Brain microvascular endothelial cell (primary cell): ENCODE measurements around the gene ARMC6.

Experiments
- DNase-seq: peaks from one replicate; pipeline ENCODE4 v3.0.0-alpha.2; 2020
- H3K27ac ChIP-seq: fragments of 250-450 bp; sonication (Bioruptor Pico); 2 replicates; pipeline ENCODE4 v1.5.1; 2020; ENCODE audit warnings: mild to moderate bottlenecking, moderate library complexity
- H3K27me3 ChIP-seq: fragments of 250-450 bp; sonication (Bioruptor Pico); replicated peaks from 2 replicates; pipeline ENCODE4 v1.5.1; 2020; ENCODE audit warnings: mild to moderate bottlenecking
- H3K36me3 ChIP-seq: fragments of 250-450 bp; sonication (Bioruptor Pico); replicated peaks from 2 replicates; pipeline ENCODE4 v1.5.1; 2020; ENCODE audit warnings: mild to moderate bottlenecking
- H3K4me3 ChIP-seq: 2 replicates; pipeline ENCODE4 v1.5.1; 2011; ENCODE audit warnings: low read depth, mild to moderate bottlenecking, control low read depth, low read length, moderate library complexity
- CTCF ChIP-seq: IDR thresholded peaks from 2 replicates; pipeline ENCODE4 v1.5.1; 2011; ENCODE audit warnings: low read depth, mild to moderate bottlenecking, moderate library complexity, low read length, control low read depth, inconsistent platforms; ENCODE audit errors: missing control alignments
- in situ Hi-C: cut with HindIII; loops from 2 replicates; pipeline ENCODE4 v1.10.0; 2017; ENCODE audit warnings: low sequenced_read_pairs, low pct_ligation_motif_present

ARMC6 gene

GRCh38 chr19:19033426-19034203, at the start of gene ARMC6, which contains the start of gene SUGP2:
Gene ARMC6 (plus strand): TSS chr19:19033603. CDS start chr19:19034210, 607 bp downstream.
Gene SUGP2 (minus strand): TSS chr19:19033517. CDS start chr19:19031071, 2,446 bp downstream.
- peak; percentile 3 for TF ChIP-seq CTCF
- Histone ChIP-seq H3K36me3 (peaks cover 9% of the 10 kb centered on the region), H3K27ac (peak within 1 kb of the TSS; percentile 91), H3K27me3 (no peaks in the 10 kb centered on the region), H3K4me3 (peak within 1 kb of the TSS; percentile 91)
- DNase-seq = peak; percentile 74
- in situ Hi-C loops = no loop called here

GRCh38 chr19:18984251-18984650, 49.2 kb upstream of the ARMC6 start:
- in situ Hi-C loops = no loop called here
- Histone ChIP-seq H3K27ac (no peak overlapping the region), H3K36me3 (no peaks in the 10 kb centered on the region), H3K27me3 (peaks cover 9% of the 10 kb centered on the region), H3K4me3 (no peak overlapping the region)
- DNase-seq = no peak
- no peak for TF ChIP-seq CTCF

- no peak for DNase-seq
- no peak overlapping the region for H3K4me3 ChIP-seq
Observed at GRCh38 chr19:18985257-18985656, 48.1 kb upstream of the ARMC6 start.

GRCh38 chr19:18987456-18987855, 45.9 kb upstream of the ARMC6 start:
- TF ChIP-seq CTCF = no peak
- Histone ChIP-seq H3K4me3 (no peak overlapping the region), H3K27ac (no peak overlapping the region), H3K36me3 (peaks cover 15% of the 10 kb centered on the region), H3K27me3 (peaks cover 9% of the 10 kb centered on the region)
- DNase-seq = no peak
- in situ Hi-C loops = no loop called here

More at GRCh38 chr19:18985257-18985656, 48.1 kb upstream of the ARMC6 start:
- in situ Hi-C loops = no loop called here
- no peak for TF ChIP-seq CTCF
- Histone ChIP-seq H3K36me3 (no peaks in the 10 kb centered on the region), H3K27ac (no peak overlapping the region), H3K27me3 (peaks cover 9% of the 10 kb centered on the region)

- in situ Hi-C loops = no loop called here
Observed at GRCh38 chr19:18989316-18989715, 44.1 kb upstream of the ARMC6 start.

More at GRCh38 chr19:18989316-18989715, 44.1 kb upstream of the ARMC6 start:
- DNase-seq = no peak
- Histone ChIP-seq H3K27me3 (peaks cover 4% of the 10 kb centered on the region), H3K36me3 (peaks cover 33% of the 10 kb centered on the region), H3K4me3 (no peak overlapping the region), H3K27ac (no peak overlapping the region)
- TF ChIP-seq CTCF = no peak
